Endothelial cell of umbilical vein (primary cell): ENCODE measurements around the gene ALK. TPM values are rescaled to one million over a fixed set of nuclear protein-coding genes. Genes with fewer than 3 reads are reported as not detected.

Experiments used
- BruUV-seq: library from RNA; stranded (reverse); fragments of 400-500 nt; replicated peaks from 2 replicates; lab custom pipeline; 2021; lab: Mats Ljungman, UMichigan
- CTCF ChIA-PET: fragments of 300-600, 350-600 bp; sonication (Branson Sonifier 250); formaldehyde crosslinking; loops from one replicate; lab custom pipeline; 2021; ENCODE audit warnings: antibody characterized with exemption, inconsistent platforms; lab: Charles Lee
- POLR2A ChIA-PET: fragments of 300-600, 350-600 bp; sonication (Branson Sonifier 250); formaldehyde crosslinking; loops from one replicate; lab custom pipeline; 2021; ENCODE audit warnings: antibody characterized with exemption, inconsistent platforms; lab: Charles Lee
- DNase-seq: peaks from one replicate; pipeline ENCODE4 v3.0.0-alpha.2; 2011; ENCODE audit warnings: low read depth, low spot score
- FAIRE-seq: peaks from 2 replicates; lab custom pipeline; 2011; peaks lifted over from hg19 to GRCh38; lab: Jason Lieb, UNC
- H2AFZ ChIP-seq: 2 replicates; pipeline ENCODE4 v1.6.0; 2012; ENCODE audit warnings: low read depth, low read length, control low read depth, inconsistent platforms
- H3K27ac ChIP-seq: 2 replicates; pipeline ENCODE4 v1.5.1; 2011; ENCODE audit warnings: low read depth, mild to moderate bottlenecking, control low read depth, low read length, moderate library complexity; ENCODE audit not compliant: insufficient read depth
- H3K27me3 ChIP-seq, 2 experiments: 2 replicates each; pipeline versions ENCODE4 v1.6.0 to v1.6.1; 2011; ENCODE audit warnings: low read length in 2 of 2, mixed read lengths in 1 of 2; ENCODE audit not compliant: control insufficient read depth in 2 of 2, insufficient read depth in 2 of 2
- H3K36me3 ChIP-seq, 2 experiments: 2 replicates in 1 of 2; 3 replicates in 1 of 2; pipeline ENCODE4 v1.5.1; 2011; ENCODE audit warnings: low read length in 2 of 2, mild to moderate bottlenecking in 1 of 2, moderate library complexity in 1 of 2; ENCODE audit not compliant: control insufficient read depth in 2 of 2, insufficient read depth in 2 of 2; ENCODE audit errors: extremely low read depth in 1 of 2
- H3K4me1 ChIP-seq: 3 replicates; pipeline ENCODE4 v1.5.1; 2011; ENCODE audit warnings: mild to moderate bottlenecking, low read length; ENCODE audit not compliant: control insufficient read depth, insufficient read depth; ENCODE audit errors: extremely low read depth
- H3K4me2 ChIP-seq: 2 replicates; pipeline ENCODE4 v1.6.1; 2011; ENCODE audit warnings: low read length, control low read depth, mixed read lengths; ENCODE audit not compliant: insufficient read depth
- H3K4me3 ChIP-seq, 3 experiments: fragments of 200-600 bp in 1 of 3; sonication (generic), shearing (Covaris generic) in 1 of 3; replicated peaks in 1 of 3; 2 replicates each; pipeline ENCODE4 v1.5.1; 2011 to 2016; ENCODE audit warnings: control low read depth in 3 of 3, low read length in 3 of 3, mild to moderate bottlenecking in 2 of 3, inconsistent platforms in 1 of 3, low read depth in 1 of 3, moderate library complexity in 1 of 3; ENCODE audit not compliant: insufficient read depth in 1 of 3
- H3K79me2 ChIP-seq: 2 replicates; pipeline ENCODE4 v1.6.0; 2012; ENCODE audit warnings: low read length, inconsistent platforms; ENCODE audit not compliant: control insufficient read depth, insufficient read depth
- H3K9ac ChIP-seq: replicated peaks from 2 replicates; pipeline ENCODE3; 2011; ENCODE audit warnings: low read length, control low read depth; ENCODE audit not compliant: insufficient read depth; ENCODE audit errors: extremely low read depth
- H3K9me1 ChIP-seq: replicated peaks from 3 replicates; pipeline ENCODE4 v1.6.0; 2011; ENCODE audit warnings: mild to moderate bottlenecking, low read length; ENCODE audit not compliant: control insufficient read depth, insufficient read depth; ENCODE audit errors: extremely low read depth
- H3K9me3 ChIP-seq: replicated peaks from 2 replicates; pipeline ENCODE4 v1.5.1; 2012; ENCODE audit warnings: low read length, inconsistent platforms; ENCODE audit not compliant: control insufficient read depth, insufficient read depth
- H4K20me1 ChIP-seq: replicated peaks from 2 replicates; pipeline ENCODE3; 2011; ENCODE audit warnings: mild to moderate bottlenecking, low read length; ENCODE audit not compliant: control insufficient read depth, insufficient read depth; ENCODE audit errors: extremely low read depth
- CTCF ChIP-seq, 2 donors: IDR thresholded peaks; 1 replicate in 1 of 2; 2 replicates in 1 of 2; pipeline ENCODE4 v1.5.1; 2011; ENCODE audit warnings: low read length in 2 of 2, mild to moderate bottlenecking in 2 of 2, moderate library complexity in 2 of 2, control low read depth in 1 of 2, inconsistent platforms in 1 of 2, low read depth in 1 of 2; ENCODE audit not compliant: insufficient read depth in 1 of 2; ENCODE audit errors: extremely low read depth in 1 of 2
- EZH2 ChIP-seq: IDR thresholded peaks from 2 replicates; pipeline ENCODE4 v1.6.1; 2012; ENCODE audit warnings: borderline replicate concordance, low read depth, mild to moderate bottlenecking, moderate library complexity, low read length, inconsistent platforms; ENCODE audit not compliant: severe bottlenecking
- FOS ChIP-seq: IDR thresholded peaks from 2 replicates; pipeline ENCODE4 v1.6.1; 2011; ENCODE audit warnings: mild to moderate bottlenecking, low read length, moderate library complexity, borderline replicate concordance; ENCODE audit not compliant: insufficient read depth
- GATA2 ChIP-seq: IDR thresholded peaks from 2 replicates; pipeline ENCODE4 v1.7.0; 2011; ENCODE audit warnings: low read depth, mild to moderate bottlenecking, moderate library complexity, mixed read lengths, low read length; ENCODE audit not compliant: insufficient read length, insufficient read depth
- JUN ChIP-seq: IDR thresholded peaks from 2 replicates; pipeline ENCODE4 v1.6.1; 2011; ENCODE audit warnings: borderline replicate concordance, low read depth; ENCODE audit not compliant: insufficient read length, insufficient read depth
- MYC ChIP-seq: IDR thresholded peaks from one replicate; pipeline ENCODE4 v1.6.1; 2011; ENCODE audit warnings: mild to moderate bottlenecking, low read depth, low read length
- POLR2A ChIP-seq: IDR thresholded peaks from 2 replicates; pipeline ENCODE4 v1.6.1; 2012; ENCODE audit warnings: low read depth, mild to moderate bottlenecking, control low read depth, low read length
- POLR2AphosphoS5 ChIP-seq: IDR thresholded peaks from 2 replicates; pipeline ENCODE4 v1.6.1; 2012; ENCODE audit warnings: low read depth, mild to moderate bottlenecking, control low read depth, low read length, moderate library complexity; ENCODE audit not compliant: insufficient read depth
- dilution Hi-C: fragments of 300-500 bp; cut with MboI; formaldehyde crosslinking; loops from one replicate; pipeline ENCODE4 v1.15.0; 2019; ENCODE audit warnings: low sequenced_read_pairs; ENCODE audit not compliant: extremely low pct_ligation_motif_present
- intact Hi-C: fragments of 100-400 bp; cut with micrococcal nuclease; formaldehyde crosslinking; loops from one replicate; pipeline ENCODE4 v1.10.0; 2022
- polyA plus RNA-seq, 4 experiments: library from polyadenylated mRNA; depleted of rRNA in 3 of 4; stranded (reverse) in 3 of 4; unstranded in 1 of 4; fragments of >200 nt; gene quantifications; 2 replicates each; pipeline versions ENCODE4 v1.2.1 to v1.2.3, GENCODE V29; 2011 to 2012; ENCODE audit warnings: missing spikeins in 1 of 4
- total RNA-seq: library from RNA; stranded (reverse); gene quantifications from 2 replicates; pipeline ENCODE4 v1.2.3, GENCODE V29; 2021
- TF ChIP-seq, protein P1 (sequence below): IDR thresholded peaks from 2 replicates; pipeline ENCODE4 v1.6.1; 2011; ENCODE audit not compliant: insufficient read depth, insufficient read length

The ALK gene
- total and polyA plus RNA-seq, 2 donors (not counting 3 experiments of a cell fraction or from before 2014, with no cell fraction given): not detected

- Histone ChIP-seq H3K36me3 (peaks cover 0 to 6% of the 10 kb centered on the region in 2 experiments), H3K27me3 (no peaks in the 10 kb centered on the region), H2AFZ (no peak overlapping the region), H3K27ac (no peak overlapping the region), H3K9ac (no peak overlapping the region), H3K79me2 (no peaks in the 10 kb centered on the region), H3K4me2 (no peak overlapping the region), H4K20me1 (no peaks in the 10 kb centered on the region), H3K9me1 (no peaks in the 10 kb centered on the region), H3K9me3 (no peaks in the 10 kb centered on the region), H3K4me3 (no peak overlapping the region), H3K4me1 (no peaks in the 10 kb centered on the region)
- POLR2A ChIA-PET: no interaction called here
- CTCF ChIA-PET: interaction anchor here (0.5 to 1.5 kb wide), 2 partner anchors 26 to 245 kb away, joined by 3 to 4 read pairs; no protein-coding TSS in a partner anchor
- BruUV-seq: no TSS peak
- TF ChIP-seq EZH2: no peak
- TF ChIP-seq POLR2A: no peak
- TF ChIP-seq, protein P1, sequence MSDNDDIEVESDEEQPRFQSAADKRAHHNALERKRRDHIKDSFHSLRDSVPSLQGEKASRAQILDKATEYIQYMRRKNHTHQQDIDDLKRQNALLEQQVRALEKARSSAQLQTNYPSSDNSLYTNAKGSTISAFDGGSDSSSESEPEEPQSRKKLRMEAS: no peak
- TF ChIP-seq POLR2AphosphoS5: no peak
- TF ChIP-seq MYC: no peak
- TF ChIP-seq FOS: no peak
- TF ChIP-seq CTCF (IDR thresholded peaks at IDR 0.05; ENCODE audit: extremely low read depth in 1 of 2, insufficient read depth in 1 of 2, low read depth in 1 of 2, low read length in 2 of 2): no peak
- no peak for TF ChIP-seq JUN
- no peak for TF ChIP-seq GATA2
- intact Hi-C loops (no loop called here), dilution Hi-C loops (no loop called here)
- DNase-seq (no peak), FAIRE-seq (no peak)
Measured at GRCh38 chr2:29182920-29183319, 738.5 kb downstream of the ALK start.
